ENCODE results near the gene CFAP65.

GRCh38 chr2:219017201-219017931, 23.9 kb downstream of the CFAP65 start:
- TF ChIP-seq CTCF (conservative IDR thresholded peaks at IDR 0.05; ENCODE audit: low read depth, low read length), result no peak
- no peak for TF ChIP-seq SMC3 (IDR thresholded peaks at IDR 0.05; ENCODE audit: low read depth, low read length)
- no peak for TF ChIP-seq MAZ (IDR thresholded peaks at IDR 0.05; ENCODE audit: borderline replicate concordance, low read depth, low read length)
- no peak for TF ChIP-seq USF2 (IDR thresholded peaks at IDR 0.05; ENCODE audit: low read depth, low read length)
- TF ChIP-seq BHLHE40 (IDR thresholded peaks at IDR 0.05; ENCODE audit: low read depth, low read length), result no peak
- no peak for TF ChIP-seq MAFK (IDR thresholded peaks at IDR 0.05; ENCODE audit: low read depth, low read length)
- TF ChIP-seq RFX5 (IDR thresholded peaks at IDR 0.05; ENCODE audit: low read depth, low read length), result no peak
- no peak for TF ChIP-seq POLR2A (IDR thresholded peaks at IDR 0.05; ENCODE audit: low read depth, low read length)
- no peak for TF ChIP-seq FOS (IDR thresholded peaks at IDR 0.05; ENCODE audit: low read depth, low read length)
- no peak for TF ChIP-seq CHD1 (IDR thresholded peaks at IDR 0.05; ENCODE audit: low read depth, low read length)
- no peak for TF ChIP-seq CEBPB (IDR thresholded peaks at IDR 0.05; ENCODE audit: low read depth, low read length)
- TF ChIP-seq ELK1 (IDR thresholded peaks at IDR 0.05; ENCODE audit: borderline replicate concordance, low read depth, low read length), result no peak
- no peak for TF ChIP-seq MXI1 (IDR thresholded peaks at IDR 0.05; ENCODE audit: borderline replicate concordance, low read depth, low read length)
- no peak for TF ChIP-seq RAD21 (IDR thresholded peaks at IDR 0.05; ENCODE audit: low read length)

Measured in IMR-90 (cell line).